Measurements from ENCODE around the gene CARD9.

DNA sequence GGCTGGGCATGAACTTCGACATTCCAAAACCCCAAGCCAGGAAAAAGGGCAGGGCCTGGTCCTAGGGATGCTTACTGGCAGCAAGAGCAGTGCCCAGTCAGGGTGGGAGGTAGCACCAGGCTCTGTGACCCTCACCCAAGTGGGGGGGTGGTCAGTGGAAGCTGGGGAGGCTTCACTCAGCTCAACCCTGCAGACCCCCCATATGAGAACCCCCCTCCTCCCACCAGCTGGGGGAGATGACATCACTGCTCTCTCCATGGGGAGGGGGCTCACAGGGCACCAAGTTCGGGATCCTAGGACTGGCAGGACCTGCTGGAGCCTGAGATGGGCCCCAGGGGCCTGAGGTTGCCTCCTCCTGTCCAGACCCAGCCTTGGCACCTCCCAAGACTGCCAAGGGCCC lies 14.6 kb downstream of the CARD9 start:
- TF ChIP-seq, protein P1, sequence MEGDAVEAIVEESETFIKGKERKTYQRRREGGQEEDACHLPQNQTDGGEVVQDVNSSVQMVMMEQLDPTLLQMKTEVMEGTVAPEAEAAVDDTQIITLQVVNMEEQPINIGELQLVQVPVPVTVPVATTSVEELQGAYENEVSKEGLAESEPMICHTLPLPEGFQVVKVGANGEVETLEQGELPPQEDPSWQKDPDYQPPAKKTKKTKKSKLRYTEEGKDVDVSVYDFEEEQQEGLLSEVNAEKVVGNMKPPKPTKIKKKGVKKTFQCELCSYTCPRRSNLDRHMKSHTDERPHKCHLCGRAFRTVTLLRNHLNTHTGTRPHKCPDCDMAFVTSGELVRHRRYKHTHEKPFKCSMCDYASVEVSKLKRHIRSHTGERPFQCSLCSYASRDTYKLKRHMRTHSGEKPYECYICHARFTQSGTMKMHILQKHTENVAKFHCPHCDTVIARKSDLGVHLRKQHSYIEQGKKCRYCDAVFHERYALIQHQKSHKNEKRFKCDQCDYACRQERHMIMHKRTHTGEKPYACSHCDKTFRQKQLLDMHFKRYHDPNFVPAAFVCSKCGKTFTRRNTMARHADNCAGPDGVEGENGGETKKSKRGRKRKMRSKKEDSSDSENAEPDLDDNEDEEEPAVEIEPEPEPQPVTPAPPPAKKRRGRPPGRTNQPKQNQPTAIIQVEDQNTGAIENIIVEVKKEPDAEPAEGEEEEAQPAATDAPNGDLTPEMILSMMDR (IDR thresholded peaks at IDR 0.05; ENCODE audit: low read depth, low read length, poor library complexity, severe bottlenecking) = no peak
- TF ChIP-seq EZH2phosphoT487 (IDR thresholded peaks at IDR 0.05; ENCODE audit: borderline replicate concordance, low read length) = no peak

Measured in DOHH2 (cell line).